Measurements from ENCODE around the gene THAP7.

DNA sequence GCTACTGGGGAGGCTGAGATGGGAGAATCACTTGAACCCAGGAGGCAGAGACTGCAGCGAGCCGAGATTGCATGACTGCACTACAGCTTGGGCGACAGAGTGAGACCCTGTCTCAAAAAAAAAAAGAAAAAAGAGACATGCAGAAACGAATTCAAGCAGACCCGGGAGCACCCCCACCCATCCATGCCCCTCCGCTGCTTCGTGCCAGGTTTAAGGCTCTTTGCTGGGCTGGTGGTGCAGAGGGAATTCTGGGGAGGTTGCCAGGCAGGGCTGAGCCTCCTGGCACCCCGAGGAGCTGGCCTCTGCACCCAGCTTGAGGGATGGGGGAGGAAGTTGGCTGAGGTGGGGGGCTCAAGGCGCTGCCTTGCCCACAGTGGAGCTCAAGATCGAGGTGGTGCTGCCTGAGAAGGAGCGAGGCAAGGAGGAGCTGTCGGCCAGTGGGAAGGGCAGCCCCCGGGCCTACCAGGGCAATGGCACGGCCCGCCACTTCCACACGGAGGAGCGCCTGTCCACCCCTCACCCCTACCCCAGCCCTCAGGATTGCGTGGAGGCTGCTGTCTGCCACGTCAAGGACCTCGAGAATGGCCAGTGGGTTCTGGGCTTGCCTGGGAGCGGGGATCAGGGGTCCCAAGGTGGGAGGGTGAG lies 28.9 kb downstream of the THAP7 start:
- TF ChIP-seq, protein P1, sequence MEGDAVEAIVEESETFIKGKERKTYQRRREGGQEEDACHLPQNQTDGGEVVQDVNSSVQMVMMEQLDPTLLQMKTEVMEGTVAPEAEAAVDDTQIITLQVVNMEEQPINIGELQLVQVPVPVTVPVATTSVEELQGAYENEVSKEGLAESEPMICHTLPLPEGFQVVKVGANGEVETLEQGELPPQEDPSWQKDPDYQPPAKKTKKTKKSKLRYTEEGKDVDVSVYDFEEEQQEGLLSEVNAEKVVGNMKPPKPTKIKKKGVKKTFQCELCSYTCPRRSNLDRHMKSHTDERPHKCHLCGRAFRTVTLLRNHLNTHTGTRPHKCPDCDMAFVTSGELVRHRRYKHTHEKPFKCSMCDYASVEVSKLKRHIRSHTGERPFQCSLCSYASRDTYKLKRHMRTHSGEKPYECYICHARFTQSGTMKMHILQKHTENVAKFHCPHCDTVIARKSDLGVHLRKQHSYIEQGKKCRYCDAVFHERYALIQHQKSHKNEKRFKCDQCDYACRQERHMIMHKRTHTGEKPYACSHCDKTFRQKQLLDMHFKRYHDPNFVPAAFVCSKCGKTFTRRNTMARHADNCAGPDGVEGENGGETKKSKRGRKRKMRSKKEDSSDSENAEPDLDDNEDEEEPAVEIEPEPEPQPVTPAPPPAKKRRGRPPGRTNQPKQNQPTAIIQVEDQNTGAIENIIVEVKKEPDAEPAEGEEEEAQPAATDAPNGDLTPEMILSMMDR (IDR thresholded peaks at IDR 0.05), result no peak
- TF ChIP-seq POLR2A (IDR thresholded peaks at IDR 0.05), result no peak
